ENCODE measurements around the gene SECISBP2L.

GRCh38 chr15:49037546-49037940 is 8.7 kb downstream of the SECISBP2L start:
- TF ChIP-seq ESRRG (CRISPR knock-in tag; IDR thresholded peaks at IDR 0.05): no peak
- TF ChIP-seq ZC3H10 (CRISPR knock-in tag; IDR thresholded peaks at IDR 0.05): no peak
- no peak for TF ChIP-seq ZFP3 (CRISPR knock-in tag; IDR thresholded peaks at IDR 0.05)
